Stimulated activated naive B cell treated with anti-CD40 and anti-IgM and Interleukin-4, amounts not matched to agents 10 μg/mL and 1 μg/mL and 100 μg/mL, for 72 hours (primary cell): ENCODE measurements around the gene MINDY2.

Experiments used
- ATAC-seq, 2 donors: fragments of 150-1000 bp; cut with Tn5 transposase; replicated peaks; 2 replicates each; pipeline ENCODE4 v1.10.0; 2021; ENCODE audit warnings: moderate library complexity in 1 of 2
- DNase-seq: peaks from one replicate; pipeline ENCODE4 v3.0.0; 2021
- H3K27ac Mint-ChIP-seq: one replicate; pipeline ENCODE4 v1.8.0; 2022; ENCODE audit warnings: mild to moderate bottlenecking, mixed read lengths
- H3K27me3 Mint-ChIP-seq, 2 donors: one replicate each; pipeline ENCODE4 v1.8.0; 2022; ENCODE audit warnings: mixed read lengths in 2 of 2
- H3K36me3 Mint-ChIP-seq, 2 donors: one replicate each; pipeline ENCODE4 v1.8.0; 2022; ENCODE audit warnings: mixed read lengths in 2 of 2, mild to moderate bottlenecking in 1 of 2
- H3K4me1 Mint-ChIP-seq, 2 donors: one replicate each; pipeline ENCODE4 v1.8.0; 2022; ENCODE audit warnings: mixed read lengths in 2 of 2, mild to moderate bottlenecking in 1 of 2
- H3K4me3 Mint-ChIP-seq, 2 donors: one replicate each; pipeline ENCODE4 v1.8.0; 2022; ENCODE audit warnings: mild to moderate bottlenecking in 2 of 2, mixed read lengths in 2 of 2, moderate library complexity in 1 of 2
- H3K9me3 Mint-ChIP-seq, 2 donors: one replicate each; pipeline ENCODE4 v1.8.0; 2022; ENCODE audit warnings: mixed read lengths in 2 of 2, mild to moderate bottlenecking in 1 of 2

Gene MINDY2

DNA sequence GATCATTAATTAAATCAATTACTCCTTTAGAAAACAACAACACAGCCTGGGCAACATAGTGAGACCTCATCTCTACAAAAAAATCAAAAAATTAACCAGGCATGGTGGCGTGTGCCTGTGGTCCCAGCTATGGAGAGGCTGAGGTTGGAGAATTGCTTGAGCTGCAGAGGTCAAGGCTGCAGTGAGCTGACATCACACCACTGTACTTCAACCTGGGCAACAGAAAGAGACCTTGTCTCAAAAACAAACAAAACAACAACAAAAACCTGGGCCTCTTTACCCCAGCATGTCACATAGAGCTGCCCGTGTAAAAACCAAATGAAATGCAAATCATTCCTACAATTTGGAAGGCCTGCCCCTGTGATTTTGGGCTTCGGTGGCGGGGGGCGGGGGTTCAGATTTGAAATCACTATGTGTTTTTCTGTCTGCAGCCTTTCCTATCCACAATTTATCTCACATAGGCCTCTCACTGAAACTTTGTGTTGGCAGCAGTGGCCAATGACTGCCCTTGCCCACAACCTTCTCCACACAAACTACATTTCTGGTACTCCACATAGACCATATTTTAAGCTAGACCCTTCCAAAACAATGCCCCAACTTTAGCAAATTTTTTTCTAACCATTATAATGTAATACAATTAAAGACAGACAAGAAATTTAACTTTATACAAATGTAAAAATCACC, 28.1 kb upstream of the MINDY2 start:
- ATAC-seq = no peak
- Mint-ChIP-seq H3K4me3 (no peak overlapping the region), H3K27ac (peak overlapping the region; percentile 31), H3K27me3 (no peaks in the 10 kb centered on the region), H3K9me3 (no peaks in the 10 kb centered on the region), H3K36me3 (no peaks in the 10 kb centered on the region), H3K4me1 (peaks cover 37 to 75% of the 10 kb centered on the region in 2 donors)
- DNase-seq = no peak

DNA sequence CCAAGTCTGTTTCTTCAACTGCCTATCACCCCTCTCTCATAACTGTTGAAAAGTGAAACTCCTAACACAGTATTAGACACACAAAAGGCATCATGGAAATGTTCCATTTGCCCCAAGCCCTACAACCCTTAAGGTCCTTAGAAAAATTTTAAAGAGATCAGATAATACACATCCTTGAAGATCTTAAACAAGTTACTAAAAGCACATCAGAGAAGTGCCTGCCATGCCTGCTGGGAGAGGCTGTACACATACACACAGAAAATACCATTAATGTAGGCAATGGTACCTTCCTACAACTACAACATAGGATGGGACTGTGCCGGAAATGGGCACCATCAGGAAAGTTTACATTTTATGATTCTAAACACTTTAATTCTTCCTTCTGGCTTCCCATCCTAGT, 24.9 kb upstream of the MINDY2 start:
- peaks cover 0 to 2% of the 10 kb centered on the region in 2 donors for H3K36me3 Mint-ChIP-seq
- H3K27me3 Mint-ChIP-seq = no peaks in the 10 kb centered on the region
- H3K4me1 Mint-ChIP-seq = peaks cover 36 to 61% of the 10 kb centered on the region in 2 donors
- peak overlapping the region in 1 of 2 donors; percentile 21 for H3K4me3 Mint-ChIP-seq
- H3K9me3 Mint-ChIP-seq = no peaks in the 10 kb centered on the region
- ATAC-seq = no peak
- DNase-seq = no peak
- peak overlapping the region; percentile 37 for H3K27ac Mint-ChIP-seq

DNA sequence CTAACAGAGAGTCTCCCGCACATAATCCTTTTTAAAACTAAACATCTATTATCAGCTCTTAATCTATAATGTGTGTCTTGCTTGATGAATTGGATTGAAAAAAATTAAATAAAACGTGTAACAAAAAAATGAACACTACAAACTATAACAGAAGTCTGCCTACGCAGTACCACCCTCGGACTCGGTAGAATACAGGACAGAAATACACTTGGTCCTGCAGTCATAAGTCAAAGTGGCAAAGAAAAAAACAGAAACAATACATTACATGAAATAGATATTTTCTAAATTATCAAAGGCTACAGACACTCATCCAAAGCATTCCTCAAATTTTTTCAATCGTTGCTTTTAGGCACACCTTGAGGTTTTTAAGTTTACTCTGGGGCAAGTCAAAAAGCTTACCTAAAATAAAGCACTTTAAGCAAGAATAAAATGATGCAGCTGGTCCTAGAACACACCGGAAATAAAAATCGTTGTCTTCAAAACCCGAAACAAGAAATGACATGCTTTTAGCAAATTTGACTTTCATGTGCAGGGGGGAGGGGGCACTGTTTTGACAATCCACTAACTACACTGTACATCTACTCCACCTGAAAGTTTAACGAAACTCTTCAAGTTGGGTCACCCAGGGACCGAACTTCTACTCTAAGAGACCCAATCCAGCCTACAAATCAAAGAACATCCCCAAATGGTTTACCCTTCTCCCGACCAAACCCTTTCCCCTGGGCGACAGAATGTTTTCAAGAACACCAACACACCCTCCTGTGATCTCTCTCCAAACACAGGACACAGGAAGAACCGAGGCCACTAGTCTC, 22.9 kb upstream of the MINDY2 start:
- Mint-ChIP-seq H3K9me3 (no peaks in the 10 kb centered on the region), H3K4me3 (peak overlapping the region; percentile 99), H3K36me3 (peaks cover 0 to 2% of the 10 kb centered on the region in 2 donors), H3K27me3 (no peaks in the 10 kb centered on the region), H3K4me1 (peaks cover 22 to 40% of the 10 kb centered on the region in 2 donors), H3K27ac (peak overlapping the region; percentile 98)
- no peak for DNase-seq
- no peak for ATAC-seq

DNA sequence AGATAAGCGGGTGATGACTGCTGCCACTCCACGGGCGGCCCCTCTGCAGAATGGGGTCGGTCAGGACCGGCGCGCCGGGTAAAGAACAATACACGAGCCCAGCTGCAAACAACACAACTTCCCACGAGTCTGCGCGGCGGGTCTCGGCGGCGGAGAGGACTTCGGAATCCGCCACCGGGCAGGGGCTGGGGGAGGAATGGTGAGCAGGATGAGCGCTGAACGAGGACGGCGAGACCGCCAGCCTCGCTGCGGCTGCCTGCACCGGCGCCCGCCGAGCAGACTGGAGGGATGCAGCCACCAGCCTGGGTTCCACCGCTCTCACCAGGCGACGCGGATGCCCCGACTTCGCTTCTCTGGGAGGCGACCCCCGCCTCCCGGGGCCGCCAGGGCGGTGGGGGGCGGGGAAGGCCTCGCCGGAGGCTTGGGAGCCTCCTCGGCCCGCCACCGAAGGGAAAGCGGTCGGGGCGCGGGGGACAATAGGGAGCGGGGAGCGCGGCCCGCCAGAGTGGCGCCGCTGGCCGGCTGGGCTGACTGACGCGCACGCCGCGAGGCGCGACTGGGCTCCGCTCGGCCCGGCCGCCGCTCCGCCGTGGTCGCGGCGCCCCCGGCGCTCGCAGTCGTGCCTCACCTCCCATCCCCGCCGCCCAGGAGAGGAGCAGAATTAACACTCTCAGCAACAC, 22.1 kb upstream of the MINDY2 start:
- Mint-ChIP-seq H3K4me3 (peak overlapping the region; percentile 99), H3K36me3 (peaks cover 0 to 2% of the 10 kb centered on the region in 2 donors), H3K4me1 (peaks cover 20 to 37% of the 10 kb centered on the region in 2 donors), H3K27ac (peak overlapping the region; percentile 98), H3K9me3 (no peaks in the 10 kb centered on the region), H3K27me3 (no peaks in the 10 kb centered on the region)
- ATAC-seq = peak; percentile 53 to 58
- DNase-seq = peak; percentile 31

DNA sequence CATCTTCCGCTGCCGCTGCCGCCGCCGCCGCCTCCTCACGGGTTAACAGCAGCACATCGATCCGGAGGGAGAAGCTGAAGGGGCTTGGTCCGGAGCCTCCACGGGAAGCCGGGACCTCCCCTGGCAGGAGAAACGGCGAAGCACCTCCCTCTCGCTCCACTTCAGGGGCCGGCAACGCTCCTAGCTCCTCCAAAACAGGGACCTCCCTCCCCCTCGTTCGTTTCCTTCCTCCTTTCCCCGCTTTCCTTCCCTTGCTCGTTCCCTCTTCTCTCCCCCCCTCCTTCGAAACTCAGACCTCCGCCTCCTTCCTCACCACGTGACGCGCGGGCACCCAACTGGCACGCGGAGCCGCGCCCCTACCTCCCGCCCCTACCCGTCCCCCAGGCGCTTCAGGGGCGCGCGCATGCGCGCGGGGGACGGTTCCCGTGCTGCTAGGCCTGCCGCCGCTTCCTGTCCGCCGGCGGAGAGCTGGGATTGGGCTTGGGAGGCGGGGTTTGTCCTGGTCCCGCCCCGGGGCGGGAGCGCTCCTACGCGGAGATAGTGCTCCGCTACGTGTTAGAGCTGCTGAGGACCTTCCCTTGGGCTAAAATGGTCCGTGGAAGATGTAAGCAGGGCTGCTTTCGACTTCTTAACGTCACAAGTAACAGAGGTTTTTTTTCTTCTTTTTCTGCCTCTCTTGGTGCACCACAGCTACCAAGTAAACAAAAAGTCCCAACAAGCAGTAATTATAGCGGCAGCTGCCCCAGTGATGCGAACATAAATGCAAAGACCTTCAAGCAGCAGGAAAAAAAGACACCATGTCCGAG, 21.4 kb upstream of the MINDY2 start, which contains the start of gene ADAM10:
Gene ADAM10 (minus strand): TSS at position 176 of the 806 bp plus-strand sequence. CDS start 173 bp downstream, at position 3.
- Mint-ChIP-seq H3K27me3 (peaks cover 0 to 1% of the 10 kb centered on the region in 2 donors), H3K9me3 (no peaks in the 10 kb centered on the region), H3K36me3 (peaks cover 0 to 2% of the 10 kb centered on the region in 2 donors), H3K27ac (peak within 1 kb of the TSS; percentile 98), H3K4me3 (peak within 1 kb of the TSS; percentile 99), H3K4me1 (peaks cover 20 to 35% of the 10 kb centered on the region in 2 donors)
- DNase-seq (peak; percentile 97), ATAC-seq (peak; percentile 90 to 93)

DNA sequence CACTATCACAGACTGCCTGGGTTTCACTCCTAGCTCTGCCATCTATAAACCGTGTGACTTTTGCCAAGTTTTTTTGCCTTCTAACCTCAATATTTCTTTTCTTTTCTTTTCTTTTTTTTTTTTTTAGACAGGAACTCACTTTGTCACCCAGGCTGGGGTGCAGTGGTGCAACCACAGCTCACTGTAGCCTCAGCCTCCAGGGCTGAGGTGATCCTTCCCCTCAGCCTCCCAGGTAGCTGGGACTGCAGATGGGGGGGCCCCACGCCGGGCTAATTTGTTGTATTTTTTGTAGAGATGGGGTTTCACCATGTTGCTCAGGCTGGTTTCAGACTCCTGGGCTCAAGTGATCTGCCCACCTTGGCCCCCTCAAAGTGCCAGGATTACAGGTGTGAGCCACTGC, 18.4 kb upstream of the MINDY2 start:
- peaks cover 0 to 4% of the 10 kb centered on the region in 2 donors for H3K27me3 Mint-ChIP-seq
- no peaks in the 10 kb centered on the region for H3K9me3 Mint-ChIP-seq
- ATAC-seq = no peak
- H3K36me3 Mint-ChIP-seq = peaks cover 0 to 2% of the 10 kb centered on the region in 2 donors
- DNase-seq = no peak
- peaks cover 12 to 14% of the 10 kb centered on the region in 2 donors for H3K4me1 Mint-ChIP-seq
- no peak overlapping the region for H3K27ac Mint-ChIP-seq
- no peak overlapping the region for H3K4me3 Mint-ChIP-seq

DNA sequence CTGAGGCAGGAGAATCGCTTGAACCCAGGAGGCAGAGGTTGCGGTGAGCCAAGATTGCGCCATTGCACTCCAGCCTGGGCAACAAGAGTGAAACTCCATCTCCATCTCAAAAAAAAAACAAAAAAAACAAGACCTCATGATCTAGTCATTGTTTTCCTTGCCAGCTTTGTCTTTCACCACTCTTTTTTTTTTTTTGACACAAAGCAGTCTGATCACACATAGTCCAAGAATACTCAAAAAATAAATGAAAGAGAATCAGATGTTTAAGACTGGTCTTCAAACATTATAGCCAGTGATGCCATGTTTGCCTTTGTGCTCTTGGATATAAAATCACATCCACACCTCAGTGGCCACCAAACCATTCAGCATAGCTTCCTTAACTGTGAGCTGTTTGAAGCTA, 15.8 kb upstream of the MINDY2 start:
- DNase-seq (no peak), ATAC-seq (no peak)
- Mint-ChIP-seq H3K4me1 (peaks cover 4% of the 10 kb centered on the region in 2 donors), H3K4me3 (no peak overlapping the region), H3K27me3 (peaks cover 0 to 4% of the 10 kb centered on the region in 2 donors), H3K36me3 (no peaks in the 10 kb centered on the region), H3K9me3 (no peaks in the 10 kb centered on the region), H3K27ac (no peak overlapping the region)

DNA sequence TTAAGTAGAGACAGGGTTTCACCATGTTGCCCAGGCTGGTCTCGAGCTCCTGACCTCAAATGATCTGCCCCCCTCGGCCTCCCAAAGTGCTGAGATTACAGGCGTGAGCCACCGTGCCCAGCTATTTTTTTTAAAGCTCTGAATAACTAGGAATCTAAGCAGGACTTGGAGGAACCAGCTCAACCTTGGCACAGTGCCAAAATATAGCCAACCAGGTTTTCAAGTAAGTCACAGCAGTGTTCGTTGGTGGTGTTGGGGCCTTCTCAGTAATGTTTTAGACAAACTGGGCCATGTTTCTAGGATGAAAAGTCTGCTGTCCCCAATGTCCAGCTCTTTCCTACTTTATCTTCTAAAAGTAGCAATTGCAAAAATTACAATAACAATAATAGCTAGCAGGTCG, 15.1 kb upstream of the MINDY2 start:
- DNase-seq = no peak
- H3K27ac Mint-ChIP-seq = no peak overlapping the region
- H3K27me3 Mint-ChIP-seq = peaks cover 0 to 4% of the 10 kb centered on the region in 2 donors
- no peaks in the 10 kb centered on the region for H3K9me3 Mint-ChIP-seq
- H3K36me3 Mint-ChIP-seq = no peaks in the 10 kb centered on the region
- H3K4me3 Mint-ChIP-seq = no peak overlapping the region
- no peak for ATAC-seq
- no peaks in the 10 kb centered on the region for H3K4me1 Mint-ChIP-seq

DNA sequence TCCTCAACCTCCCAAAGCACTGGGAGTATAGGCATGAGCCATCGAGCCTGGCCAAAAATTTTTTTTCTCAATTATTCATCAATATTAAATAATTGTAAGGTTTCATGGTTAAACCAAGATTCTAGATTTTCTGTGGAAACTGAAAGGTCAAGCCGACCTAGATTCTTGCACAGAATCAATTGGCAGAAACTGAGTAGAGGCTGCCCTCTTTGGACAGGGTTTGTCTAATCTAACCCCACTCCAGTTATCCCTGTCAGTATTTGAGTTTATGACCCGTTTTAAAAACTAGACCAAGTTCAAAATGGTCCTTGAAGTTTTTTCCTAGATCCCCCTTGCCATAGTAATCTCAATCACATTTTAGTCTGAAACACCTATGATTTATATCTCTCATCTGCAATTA, 13.0 kb upstream of the MINDY2 start:
- DNase-seq = no peak
- H3K27ac Mint-ChIP-seq = no peak overlapping the region
- peak in 1 of 2 donors; percentile 49 for ATAC-seq
- peaks cover 1 to 2% of the 10 kb centered on the region in 2 donors for H3K36me3 Mint-ChIP-seq
- peaks cover 0 to 4% of the 10 kb centered on the region in 2 donors for H3K27me3 Mint-ChIP-seq
- H3K9me3 Mint-ChIP-seq = peaks cover 0 to 2% of the 10 kb centered on the region in 2 donors
- H3K4me1 Mint-ChIP-seq = no peaks in the 10 kb centered on the region
- no peak overlapping the region for H3K4me3 Mint-ChIP-seq

DNA sequence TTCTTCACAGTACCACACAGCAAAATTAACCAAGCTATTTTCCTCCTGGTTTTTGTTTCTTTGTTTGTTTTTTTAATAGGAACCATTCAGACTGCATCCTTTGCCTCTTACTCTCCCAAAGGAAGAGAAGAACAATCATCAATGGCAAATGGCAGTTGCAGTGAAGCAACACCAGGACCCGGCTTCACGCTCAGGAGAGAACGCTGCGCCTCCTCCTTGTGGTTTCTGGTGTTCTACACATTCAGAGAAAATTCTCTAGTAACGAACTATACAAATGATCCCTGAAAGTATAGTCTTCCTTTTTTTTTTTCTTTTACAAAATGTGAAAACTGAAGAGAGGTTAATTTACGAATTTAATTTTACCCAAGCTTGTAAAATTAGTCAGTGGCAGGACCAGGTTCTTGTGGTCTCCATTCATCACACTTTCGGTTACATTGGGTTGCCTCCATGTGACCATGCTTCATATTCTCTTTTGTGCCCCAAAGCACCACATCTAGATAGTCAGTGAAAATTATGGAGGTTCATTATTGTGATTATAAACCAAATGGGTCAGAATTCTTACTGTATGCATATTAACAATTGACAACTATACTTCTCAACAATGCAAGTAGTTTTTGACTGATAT, 10.6 kb upstream of the MINDY2 start:
- DNase-seq = no peak
- Mint-ChIP-seq H3K27me3 (no peaks in the 10 kb centered on the region), H3K4me3 (no peak overlapping the region), H3K27ac (no peak overlapping the region), H3K4me1 (no peaks in the 10 kb centered on the region), H3K36me3 (peaks cover 2 to 10% of the 10 kb centered on the region in 2 donors), H3K9me3 (peaks cover 4% of the 10 kb centered on the region in 2 donors)
- ATAC-seq = no peak

DNA sequence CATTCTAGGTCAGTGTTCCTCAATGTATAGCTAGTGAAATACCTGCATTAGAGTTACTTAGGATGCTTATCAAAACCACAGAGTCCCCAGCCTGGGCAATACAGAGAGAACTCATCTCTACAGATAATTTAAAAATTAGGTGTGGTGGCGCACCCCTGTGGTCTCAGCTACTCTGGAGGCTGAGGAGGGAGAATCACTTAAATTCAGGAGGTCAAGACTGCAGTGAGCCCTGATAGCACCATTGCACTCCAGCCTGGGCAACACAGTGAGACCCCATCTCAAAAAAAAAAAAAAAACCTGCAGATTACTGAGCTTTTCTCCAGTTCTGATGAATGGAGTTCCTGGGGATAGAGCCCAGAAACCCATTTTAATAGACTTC, 10.1 kb upstream of the MINDY2 start:
- ATAC-seq (no peak), DNase-seq (no peak)
- no peak overlapping the region for H3K27ac Mint-ChIP-seq
- no peak overlapping the region for H3K4me3 Mint-ChIP-seq
- H3K9me3 Mint-ChIP-seq = peaks cover 4% of the 10 kb centered on the region in 2 donors
- peaks cover 2 to 10% of the 10 kb centered on the region in 2 donors for H3K36me3 Mint-ChIP-seq
- no peaks in the 10 kb centered on the region for H3K4me1 Mint-ChIP-seq
- no peaks in the 10 kb centered on the region for H3K27me3 Mint-ChIP-seq

DNA sequence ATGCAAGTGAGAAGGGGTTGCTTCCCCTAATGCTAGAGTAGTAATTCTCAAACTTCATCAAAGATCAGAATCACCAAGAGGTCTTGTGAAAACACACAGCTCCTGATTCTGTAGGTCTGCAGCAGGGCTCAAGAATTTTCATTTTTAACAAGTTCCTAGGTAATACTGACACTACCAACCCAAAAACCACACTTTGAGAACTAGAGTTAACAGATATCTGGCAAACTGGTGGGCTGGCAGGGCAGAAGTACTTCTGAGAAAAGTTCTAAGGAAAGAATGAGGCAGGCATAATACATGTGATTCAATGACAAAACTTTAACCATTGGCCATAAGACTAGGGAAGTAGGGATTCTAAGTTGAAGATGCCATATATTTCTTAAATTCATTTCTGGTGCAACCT, 8.8 kb upstream of the MINDY2 start:
- no peaks in the 10 kb centered on the region for H3K4me1 Mint-ChIP-seq
- no peaks in the 10 kb centered on the region for H3K27me3 Mint-ChIP-seq
- no peak overlapping the region for H3K4me3 Mint-ChIP-seq
- peaks cover 4% of the 10 kb centered on the region in 2 donors for H3K9me3 Mint-ChIP-seq
- ATAC-seq = no peak
- peaks cover 2 to 10% of the 10 kb centered on the region in 2 donors for H3K36me3 Mint-ChIP-seq
- no peak for DNase-seq
- H3K27ac Mint-ChIP-seq = no peak overlapping the region

DNA sequence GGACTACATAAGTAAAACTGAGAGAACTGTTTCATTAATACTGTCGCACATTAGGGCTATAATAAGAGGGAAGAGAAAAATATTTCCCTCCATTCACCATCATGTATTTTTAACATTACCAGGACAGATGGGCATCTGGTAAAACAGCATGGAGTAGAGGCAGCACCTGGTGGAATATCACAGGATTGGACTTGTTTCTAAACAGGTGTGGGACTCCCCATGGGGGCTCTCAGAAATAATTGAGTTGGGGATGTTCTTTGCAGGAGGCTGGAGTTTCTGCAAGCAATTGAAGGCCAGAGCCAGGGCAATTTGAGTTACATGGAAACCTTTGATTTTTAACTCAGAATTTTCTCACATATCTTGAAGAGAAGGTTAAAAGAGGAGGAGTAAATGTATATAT, 8.4 kb upstream of the MINDY2 start:
- Mint-ChIP-seq H3K4me3 (no peak overlapping the region), H3K27me3 (no peaks in the 10 kb centered on the region), H3K36me3 (peaks cover 2 to 10% of the 10 kb centered on the region in 2 donors), H3K9me3 (peaks cover 4% of the 10 kb centered on the region in 2 donors), H3K4me1 (no peaks in the 10 kb centered on the region), H3K27ac (no peak overlapping the region)
- ATAC-seq (no peak), DNase-seq (no peak)
